ENCODE measurements around the gene SLC27A3. TPM values are rescaled to one million over a fixed set of nuclear protein-coding genes. Genes with fewer than 3 reads are reported as not detected.

The SLC27A3 gene
- total RNA-seq, 1 donor: 13.8 TPM

DNA sequence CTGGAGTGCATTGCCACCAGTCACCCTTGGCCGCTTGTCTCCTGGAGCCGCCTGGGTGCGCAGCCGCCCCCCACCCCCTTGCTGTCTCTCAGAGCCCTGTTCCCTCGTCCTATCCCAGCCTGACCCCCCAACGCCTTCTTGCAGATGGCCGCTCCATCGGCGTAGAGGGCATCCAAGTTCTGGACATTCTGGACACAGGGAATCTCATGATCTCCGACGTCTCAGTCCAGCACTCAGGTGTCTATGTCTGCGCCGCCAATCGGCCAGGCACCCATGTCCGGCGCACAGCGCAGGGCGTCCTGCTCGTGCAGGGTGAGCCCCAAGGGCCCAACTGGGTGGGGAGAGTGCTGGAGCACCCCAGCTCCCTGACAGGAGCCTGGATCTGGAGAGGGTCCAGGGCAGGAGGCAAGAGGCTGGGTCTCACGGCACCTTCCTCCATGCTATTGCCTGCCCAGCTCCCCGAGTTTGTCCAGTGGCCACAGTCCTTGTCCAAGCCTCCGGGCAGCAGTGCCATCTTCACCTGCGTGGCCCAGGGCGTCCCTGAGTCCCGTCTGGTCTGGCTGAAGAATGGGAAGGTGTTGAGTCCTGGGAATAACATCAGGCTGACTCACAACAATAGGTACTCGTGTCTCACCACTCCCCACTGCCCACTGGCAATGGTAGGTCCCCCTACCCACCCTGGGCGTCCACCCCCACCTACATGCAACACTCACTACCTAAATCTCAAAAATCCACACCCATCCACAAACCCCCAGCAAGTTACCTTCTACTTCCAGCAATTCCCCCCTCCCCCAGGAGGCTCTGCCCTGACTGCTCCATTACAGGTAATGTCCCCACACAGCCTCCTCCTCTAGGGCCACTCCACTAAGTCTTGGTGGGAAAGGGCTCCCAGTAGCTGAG, 24.6 kb downstream of the SLC27A3 start:
- Histone ChIP-seq H3K27ac (ENCODE audit: low read depth, low read length) (no peak overlapping the region), H3K36me3 (ENCODE audit: insufficient read depth, low read length) (no peaks in the 10 kb centered on the region), H3K4me3 (ENCODE audit: insufficient read depth, low read length) (no peak overlapping the region), H2AFZ (ENCODE audit: low read length) (no peak overlapping the region), H3K4me2 (ENCODE audit: insufficient read depth, low read length) (no peak overlapping the region), H4K20me1 (ENCODE audit: insufficient read depth, low read length) (peaks cover 4% of the 10 kb centered on the region), H3K27me3 (ENCODE audit: insufficient read depth, low read length) (no peaks in the 10 kb centered on the region), H3K4me1 (ENCODE audit: insufficient read depth, low read length) (no peaks in the 10 kb centered on the region), H3K9me3 (ENCODE audit: low read depth, low read length) (no peaks in the 10 kb centered on the region), H3K79me2 (ENCODE audit: insufficient read depth, low read length) (no peaks in the 10 kb centered on the region)
- no peak for DNase-seq (ENCODE audit: insufficient read length, low spot score, missing footprints)
- TF ChIP-seq, protein P1, sequence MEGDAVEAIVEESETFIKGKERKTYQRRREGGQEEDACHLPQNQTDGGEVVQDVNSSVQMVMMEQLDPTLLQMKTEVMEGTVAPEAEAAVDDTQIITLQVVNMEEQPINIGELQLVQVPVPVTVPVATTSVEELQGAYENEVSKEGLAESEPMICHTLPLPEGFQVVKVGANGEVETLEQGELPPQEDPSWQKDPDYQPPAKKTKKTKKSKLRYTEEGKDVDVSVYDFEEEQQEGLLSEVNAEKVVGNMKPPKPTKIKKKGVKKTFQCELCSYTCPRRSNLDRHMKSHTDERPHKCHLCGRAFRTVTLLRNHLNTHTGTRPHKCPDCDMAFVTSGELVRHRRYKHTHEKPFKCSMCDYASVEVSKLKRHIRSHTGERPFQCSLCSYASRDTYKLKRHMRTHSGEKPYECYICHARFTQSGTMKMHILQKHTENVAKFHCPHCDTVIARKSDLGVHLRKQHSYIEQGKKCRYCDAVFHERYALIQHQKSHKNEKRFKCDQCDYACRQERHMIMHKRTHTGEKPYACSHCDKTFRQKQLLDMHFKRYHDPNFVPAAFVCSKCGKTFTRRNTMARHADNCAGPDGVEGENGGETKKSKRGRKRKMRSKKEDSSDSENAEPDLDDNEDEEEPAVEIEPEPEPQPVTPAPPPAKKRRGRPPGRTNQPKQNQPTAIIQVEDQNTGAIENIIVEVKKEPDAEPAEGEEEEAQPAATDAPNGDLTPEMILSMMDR (IDR thresholded peaks at IDR 0.05; ENCODE audit: extremely low read depth, low read depth, low read length): no peak

DNA sequence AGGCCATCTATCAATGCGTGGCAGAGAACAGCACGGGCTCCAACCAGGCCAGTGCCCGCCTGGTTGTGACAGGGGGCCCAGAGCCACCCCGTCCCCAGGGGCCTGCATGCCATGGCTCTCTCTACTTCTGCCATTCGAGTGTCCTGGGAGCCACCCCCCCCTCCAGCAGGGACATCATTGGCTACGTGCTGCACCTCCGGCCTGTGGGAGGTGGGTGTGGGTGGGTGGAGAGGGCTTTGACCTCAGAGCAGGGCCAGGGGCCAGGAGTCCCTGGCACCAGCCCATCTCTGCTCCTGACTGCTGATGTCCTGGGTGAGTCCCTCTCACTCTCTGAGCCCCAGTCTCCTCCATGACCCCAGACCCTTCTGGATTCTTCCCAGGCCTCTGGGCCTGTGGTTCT, 25.3 kb downstream of the SLC27A3 start:
- TF ChIP-seq, protein P1 (IDR thresholded peaks at IDR 0.05; ENCODE audit: extremely low read depth, low read depth, low read length): no peak

DNA sequence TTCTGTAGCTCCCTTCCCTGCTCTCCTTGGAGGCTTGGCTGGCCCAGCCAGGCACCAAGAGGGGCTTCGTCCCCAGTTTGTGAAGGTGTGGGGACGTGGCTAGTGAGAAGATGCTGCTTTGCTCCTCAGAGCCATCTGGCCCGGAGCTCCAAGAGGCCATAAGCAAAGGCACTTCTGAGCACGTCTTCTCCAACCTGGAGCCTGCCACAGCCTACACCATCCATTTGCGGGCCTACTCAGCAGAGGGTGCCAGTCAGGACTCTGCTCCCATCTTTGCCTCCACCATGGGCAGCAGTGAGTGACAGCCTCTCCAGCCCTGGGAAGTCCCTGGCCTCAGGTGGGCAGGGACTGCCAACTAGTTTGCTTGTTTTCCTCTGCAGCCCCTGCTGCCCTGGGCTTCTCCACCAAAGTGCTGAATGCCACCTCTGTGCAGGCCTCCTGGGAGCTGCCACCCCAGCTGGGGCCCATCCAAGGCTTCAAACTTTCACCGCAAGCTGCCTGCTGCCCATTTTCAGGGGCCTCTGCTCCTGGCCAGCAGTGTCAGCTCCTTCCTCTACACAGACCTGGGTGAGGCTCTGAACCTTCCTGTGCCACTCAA, 25.9 kb downstream of the SLC27A3 start:
- Histone ChIP-seq H2AFZ (ENCODE audit: low read length) (no peak overlapping the region), H3K4me1 (ENCODE audit: insufficient read depth, low read length) (peaks cover 10% of the 10 kb centered on the region), H3K27ac (ENCODE audit: low read depth, low read length) (no peak overlapping the region), H3K27me3 (ENCODE audit: insufficient read depth, low read length) (no peaks in the 10 kb centered on the region), H4K20me1 (ENCODE audit: insufficient read depth, low read length) (peaks cover 4% of the 10 kb centered on the region), H3K36me3 (ENCODE audit: insufficient read depth, low read length) (no peaks in the 10 kb centered on the region), H3K79me2 (ENCODE audit: insufficient read depth, low read length) (no peaks in the 10 kb centered on the region), H3K4me2 (ENCODE audit: insufficient read depth, low read length) (no peak overlapping the region), H3K9me3 (ENCODE audit: low read depth, low read length) (no peaks in the 10 kb centered on the region), H3K4me3 (ENCODE audit: insufficient read depth, low read length) (no peak overlapping the region)
- TF ChIP-seq, protein P1 (IDR thresholded peaks at IDR 0.05; ENCODE audit: extremely low read depth, low read depth, low read length): no peak
- no peak for DNase-seq (ENCODE audit: insufficient read length, low spot score, missing footprints)

More for the DNA sequence above, 25.3 kb downstream of the SLC27A3 start:
- H3K79me2 ChIP-seq (ENCODE audit: insufficient read depth, low read length): no peaks in the 10 kb centered on the region
- H3K4me2 ChIP-seq (ENCODE audit: insufficient read depth, low read length): no peak overlapping the region
- H3K4me1 ChIP-seq (ENCODE audit: insufficient read depth, low read length): peaks cover 5% of the 10 kb centered on the region
- H3K9me3 ChIP-seq (ENCODE audit: low read depth, low read length): no peaks in the 10 kb centered on the region
- DNase-seq (ENCODE audit: insufficient read length, low spot score, missing footprints): no peak
- no peaks in the 10 kb centered on the region for H3K36me3 ChIP-seq (ENCODE audit: insufficient read depth, low read length)
- H2AFZ ChIP-seq (ENCODE audit: low read length): no peak overlapping the region
- H3K27me3 ChIP-seq (ENCODE audit: insufficient read depth, low read length): no peaks in the 10 kb centered on the region
- H3K4me3 ChIP-seq (ENCODE audit: insufficient read depth, low read length): no peak overlapping the region
- H3K27ac ChIP-seq (ENCODE audit: low read depth, low read length): no peak overlapping the region
- H4K20me1 ChIP-seq (ENCODE audit: insufficient read depth, low read length): peaks cover 4% of the 10 kb centered on the region

Measured in osteoblast (primary cell).